ENCODE data around the gene MTMR4.
A peak's percentile ranks its signal among the peaks of the same experiment; 100 is the strongest.
"Not testable (repeated sequence)": the region's sequence is repeated elsewhere in the genome, so short reads cannot be mapped to it uniquely, and the experiment has no call there.

Gene MTMR4

DNA sequence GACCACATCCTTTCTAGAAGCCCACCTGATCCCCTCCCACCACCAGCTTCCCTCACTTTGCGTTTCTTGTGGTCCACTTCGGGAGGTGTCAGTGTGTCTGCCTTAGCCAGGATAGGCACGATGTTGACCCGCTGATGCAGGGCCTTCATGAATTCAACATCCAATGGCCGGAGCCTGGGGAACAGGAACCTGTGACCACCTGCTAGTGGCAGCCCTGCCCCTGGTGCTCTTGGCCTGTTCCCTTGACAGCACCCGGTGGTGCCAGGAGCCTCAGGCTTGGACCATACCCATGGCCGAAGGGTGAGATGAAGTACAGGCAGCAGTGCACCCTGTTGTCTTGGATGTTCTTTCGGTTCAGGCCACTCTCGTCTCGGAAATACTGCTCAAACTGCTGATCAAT lies 7.2 kb upstream of the MTMR4 start:
- no peak for DNase-seq

- no peak for DNase-seq
Observed at GRCh38 chr17:58520843-58521430, 6.5 kb upstream of the MTMR4 start.

DNA sequence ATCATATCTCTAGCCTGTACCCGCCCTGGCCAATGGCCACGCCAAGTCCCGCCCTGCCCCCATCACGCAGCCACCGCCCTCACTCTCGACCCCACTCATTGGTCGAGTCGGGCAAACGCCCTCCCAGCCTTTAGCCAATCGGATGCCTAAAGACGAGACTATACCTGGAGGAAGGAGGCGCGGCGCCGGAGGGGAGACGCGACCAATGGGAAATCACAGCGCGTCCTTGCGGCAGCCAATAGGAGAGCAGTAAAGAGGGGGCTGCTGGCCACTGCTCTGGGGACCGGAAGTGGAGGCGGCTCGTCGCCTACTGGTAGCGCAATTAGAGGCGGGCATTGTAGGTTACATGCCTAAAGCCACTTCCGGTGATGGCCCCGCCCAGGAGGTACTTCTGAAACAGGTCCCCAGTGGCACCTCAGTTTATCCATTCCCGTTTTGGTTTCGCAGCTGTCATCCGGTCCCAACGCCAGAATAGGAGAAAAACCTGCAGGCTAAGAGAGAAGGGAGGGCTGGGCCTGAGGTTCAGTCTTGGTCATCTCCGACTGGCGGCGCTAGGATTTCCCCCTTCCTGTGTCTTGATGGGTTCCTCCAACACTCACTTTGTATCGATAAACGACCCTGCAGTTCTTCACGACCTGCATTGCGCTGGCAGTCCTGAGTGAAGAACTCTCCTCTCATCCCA lies 3.6 kb upstream of the MTMR4 start:
- peak; percentile 100 for DNase-seq

DNA sequence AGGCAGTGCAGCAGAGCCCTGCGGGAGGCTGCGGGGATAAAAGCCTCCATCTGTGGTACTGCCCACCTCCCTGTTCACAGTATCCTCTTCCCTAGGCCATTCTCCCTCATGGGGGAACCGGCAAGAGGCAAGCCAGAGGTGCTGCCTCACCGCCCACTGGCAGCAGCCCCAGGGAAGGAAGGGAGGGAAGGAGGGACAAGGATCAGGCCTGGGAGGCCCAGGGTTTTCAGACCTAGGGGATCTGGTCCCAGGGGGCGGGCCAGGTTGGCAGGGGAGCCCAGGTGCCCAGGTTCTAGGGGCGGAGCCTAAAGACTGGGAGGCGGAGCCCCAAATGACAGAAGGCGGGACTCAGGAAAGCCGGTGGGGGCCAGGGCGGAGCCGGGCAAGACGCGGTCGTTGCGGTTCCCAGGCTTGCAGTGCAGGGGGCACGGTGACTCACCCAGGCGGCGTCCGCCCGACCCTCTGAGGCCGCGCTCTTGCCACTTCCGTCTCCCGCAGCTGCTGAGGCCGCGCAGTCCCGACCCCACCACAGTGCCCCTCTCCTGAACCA lies 3.0 kb upstream of the MTMR4 start:
- no peak for DNase-seq

DNA sequence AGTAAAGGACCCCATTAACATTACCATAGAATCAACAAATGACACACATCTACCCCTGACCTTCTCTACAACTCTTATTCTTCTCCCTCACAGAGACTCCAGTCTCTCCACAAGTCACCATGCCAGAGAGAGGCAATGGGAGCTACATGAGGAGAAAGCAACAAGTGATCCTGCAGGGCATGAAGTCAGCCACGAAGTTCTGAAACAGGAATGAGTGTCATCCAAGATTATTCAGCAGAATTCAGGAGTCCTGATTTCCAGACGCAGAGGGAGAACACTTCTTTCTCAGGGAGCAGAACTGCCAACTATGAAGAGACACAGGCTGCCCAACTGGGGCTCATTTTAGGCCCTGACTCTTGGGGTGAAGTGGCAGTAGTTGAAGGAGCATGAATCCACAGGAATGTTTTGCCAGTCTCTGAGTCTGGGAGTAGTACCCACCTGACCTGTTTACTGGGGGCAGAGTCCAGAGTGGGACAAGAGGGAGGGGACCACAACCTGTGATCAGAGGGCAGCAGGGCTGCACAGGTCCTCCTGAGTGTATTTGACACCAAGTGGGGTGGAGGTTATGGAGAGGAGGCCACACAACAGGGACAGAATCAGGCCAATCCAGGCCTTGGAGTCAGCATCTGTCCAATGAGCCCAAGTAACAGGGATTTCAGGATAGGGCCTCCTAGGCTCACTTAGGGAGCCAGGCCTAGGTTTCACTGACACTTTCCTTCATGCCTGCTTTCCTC lies 2.4 kb upstream of the MTMR4 start:
- DNase-seq = no peak

DNA sequence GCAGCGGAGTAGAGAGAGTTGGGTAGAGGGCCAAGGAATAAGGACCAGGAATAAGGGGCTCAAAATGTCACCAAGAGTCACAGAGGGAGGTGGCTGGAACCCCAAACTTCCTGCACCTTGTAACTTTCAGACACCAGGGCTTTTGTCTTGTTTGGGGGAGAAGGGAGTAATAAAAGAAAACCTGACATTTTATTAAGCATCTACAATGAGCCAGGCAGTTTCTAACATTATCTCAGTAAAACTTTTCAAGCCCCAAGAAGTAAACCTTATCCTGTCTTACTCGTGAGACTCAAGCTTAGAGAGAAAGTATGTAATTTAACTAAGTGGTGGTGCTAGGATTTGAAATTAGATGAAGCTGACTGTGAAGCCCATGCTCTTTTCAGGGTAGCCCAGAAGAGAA lies 848 bp upstream of the MTMR4 start:
- no peak for DNase-seq

DNA sequence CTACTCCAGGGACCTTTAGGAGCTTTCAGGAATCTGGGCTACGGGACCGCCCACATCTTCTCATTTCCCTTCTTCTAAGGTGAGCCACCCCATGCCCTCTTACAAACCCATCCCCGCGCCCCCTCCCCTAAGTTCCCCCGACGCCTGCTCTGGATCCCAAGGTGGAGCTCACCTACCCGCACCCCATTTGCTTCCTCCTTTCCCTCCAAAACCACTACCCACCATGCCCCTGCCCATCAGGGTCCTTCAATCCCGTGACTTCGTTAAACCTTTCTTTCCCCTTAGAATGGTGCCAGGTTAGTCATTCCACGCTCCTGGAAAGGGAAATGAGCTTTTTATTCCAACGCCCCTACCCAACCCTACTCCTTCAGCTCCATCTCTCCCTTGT lies 326 bp upstream of the MTMR4 start:
- no peak for DNase-seq

- DNase-seq = no peak
Observed at GRCh38 chr17:58513267-58513964, 1.0 kb downstream of the MTMR4 start.

DNA sequence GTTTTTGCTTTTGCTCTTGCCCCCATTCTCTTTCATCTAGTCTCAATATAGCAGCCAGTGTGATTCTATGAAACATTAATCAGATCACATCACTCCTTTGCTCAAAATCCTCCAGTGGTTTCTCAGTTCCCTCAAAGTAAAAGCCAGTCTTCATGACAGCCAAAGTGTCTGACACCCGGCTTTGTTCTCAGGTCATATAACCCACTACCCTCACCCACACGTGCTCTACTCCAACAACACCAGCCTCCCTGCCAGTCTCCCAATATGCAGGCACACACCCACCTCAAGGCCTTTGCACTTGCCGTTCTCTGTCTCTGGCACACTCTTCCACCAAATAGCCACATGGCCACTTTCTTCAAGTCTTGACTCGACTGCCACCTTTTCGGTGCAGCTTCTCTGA lies 4.4 kb downstream of the MTMR4 start:
- no peak for DNase-seq

- no peak for DNase-seq
Observed at GRCh38 chr17:58508341-58509067, 5.9 kb downstream of the MTMR4 start.

DNA sequence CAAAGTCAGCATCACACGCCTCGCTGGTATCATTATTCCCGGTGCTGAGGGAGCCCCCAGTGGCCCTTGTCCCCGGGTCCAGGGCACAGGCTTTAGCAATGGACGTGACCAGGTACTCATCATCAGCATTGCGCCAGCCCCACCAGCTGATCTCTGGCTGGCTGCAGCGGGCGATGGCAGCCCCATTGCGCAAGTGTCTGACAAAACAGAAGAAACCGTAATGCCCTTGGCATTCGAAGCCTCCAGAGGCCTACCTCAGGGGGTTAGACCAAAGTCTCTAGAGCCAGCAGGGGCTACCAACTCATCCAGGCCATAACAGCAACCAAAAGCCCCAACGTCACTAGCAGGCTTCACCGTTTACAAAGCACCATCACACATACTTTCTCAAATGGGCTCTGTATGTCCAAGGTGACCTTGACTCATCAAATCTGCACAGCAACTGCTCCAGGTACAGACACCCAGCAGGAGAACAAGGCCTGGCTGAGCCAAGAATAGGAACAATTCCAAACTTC lies 7.3 kb downstream of the MTMR4 start:
- DNase-seq = no peak

GRCh38 chr17:58506354-58507080 lies 7.9 kb downstream of the MTMR4 start:
- DNase-seq = no peak

DNA sequence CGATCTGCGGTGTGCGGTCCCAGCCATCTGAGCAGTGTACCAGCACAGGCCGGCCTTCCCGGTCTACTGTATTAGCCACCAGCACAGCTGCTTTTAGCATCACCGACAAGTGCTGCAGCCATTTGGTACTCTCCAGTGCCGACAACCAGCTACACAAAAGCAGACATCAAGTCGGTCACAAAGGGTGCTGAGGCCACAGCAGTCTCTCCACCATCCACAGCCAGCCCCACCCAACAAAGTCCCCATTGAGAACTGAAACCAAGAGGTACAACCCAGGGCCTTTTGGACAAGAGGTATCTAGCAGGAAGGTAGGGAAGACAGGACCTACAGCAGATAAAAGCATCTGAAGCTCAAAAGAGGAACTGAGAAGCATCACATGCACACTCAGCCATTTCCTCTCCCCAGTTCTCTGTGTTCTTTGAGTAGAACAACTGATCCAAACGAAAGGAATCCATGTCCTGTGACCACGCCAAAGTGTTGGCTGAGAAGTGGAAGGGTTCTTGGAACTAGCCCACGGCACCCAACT lies 9.5 kb downstream of the MTMR4 start:
- DNase-seq = no peak

DNA sequence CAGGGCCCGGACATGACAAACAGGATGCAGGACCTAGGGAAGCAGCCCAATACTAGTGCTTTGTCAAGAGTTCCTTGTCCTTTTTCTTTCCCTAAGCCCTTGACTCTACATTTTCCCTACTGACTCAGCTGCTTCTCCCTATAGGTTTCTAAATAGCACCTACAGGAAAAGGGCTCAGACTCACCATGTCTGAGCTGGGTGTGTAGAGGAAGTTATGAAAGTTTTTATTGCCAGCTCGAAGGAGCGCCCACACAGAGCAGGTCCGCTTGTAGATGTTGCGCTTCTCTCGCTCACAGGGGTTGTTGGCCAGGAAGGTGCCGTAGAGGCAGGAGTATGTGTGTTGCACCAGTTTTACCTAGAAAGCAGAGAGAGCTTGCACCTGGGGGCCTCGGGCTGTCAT lies 10.6 kb downstream of the MTMR4 start:
- no peak for DNase-seq

DNA sequence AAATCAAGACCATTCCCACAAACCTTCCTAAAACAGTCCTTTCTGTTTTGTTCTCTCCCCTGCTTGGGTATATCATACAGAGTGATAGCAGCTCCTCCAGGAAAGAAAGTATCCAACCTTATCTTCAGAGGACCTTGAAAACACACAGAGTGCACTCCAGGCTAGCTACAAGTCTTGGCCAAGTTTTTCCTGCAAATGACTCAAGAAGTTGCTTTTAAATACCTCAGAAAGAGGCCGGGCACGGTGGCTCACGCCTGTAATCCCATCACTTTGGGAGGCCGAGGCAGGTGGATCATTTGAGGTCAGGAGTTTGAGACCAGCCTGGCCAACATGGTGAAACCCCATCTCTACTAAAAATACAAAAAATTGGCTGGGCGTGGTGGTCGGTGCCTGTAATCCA lies 11.3 kb downstream of the MTMR4 start:
- not testable (repeated sequence) for DNase-seq

DNA sequence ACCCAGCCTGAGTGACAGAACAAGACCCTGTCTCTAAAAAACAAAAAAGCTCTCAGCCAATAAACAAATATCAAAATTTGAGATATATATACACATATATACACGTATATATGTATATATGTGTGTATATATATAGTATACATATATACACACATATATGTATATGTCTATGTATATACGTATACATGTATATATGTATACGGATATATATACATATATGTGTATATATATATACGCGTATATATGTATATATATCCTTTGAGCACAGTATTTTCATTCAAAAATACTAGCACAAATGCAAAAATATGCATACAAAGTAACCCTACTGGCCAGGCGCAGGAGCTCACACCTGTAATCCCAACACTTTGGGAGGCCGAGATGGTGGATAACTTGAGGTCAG lies 13.0 kb downstream of the MTMR4 start:
- DNase-seq = no peak

- no peak for DNase-seq
Observed at GRCh38 chr17:58498177-58498828, 16.1 kb downstream of the MTMR4 start.

GRCh38 chr17:58493506-58493905 lies 20.9 kb downstream of the MTMR4 start:
- DNase-seq = no peak

DNA sequence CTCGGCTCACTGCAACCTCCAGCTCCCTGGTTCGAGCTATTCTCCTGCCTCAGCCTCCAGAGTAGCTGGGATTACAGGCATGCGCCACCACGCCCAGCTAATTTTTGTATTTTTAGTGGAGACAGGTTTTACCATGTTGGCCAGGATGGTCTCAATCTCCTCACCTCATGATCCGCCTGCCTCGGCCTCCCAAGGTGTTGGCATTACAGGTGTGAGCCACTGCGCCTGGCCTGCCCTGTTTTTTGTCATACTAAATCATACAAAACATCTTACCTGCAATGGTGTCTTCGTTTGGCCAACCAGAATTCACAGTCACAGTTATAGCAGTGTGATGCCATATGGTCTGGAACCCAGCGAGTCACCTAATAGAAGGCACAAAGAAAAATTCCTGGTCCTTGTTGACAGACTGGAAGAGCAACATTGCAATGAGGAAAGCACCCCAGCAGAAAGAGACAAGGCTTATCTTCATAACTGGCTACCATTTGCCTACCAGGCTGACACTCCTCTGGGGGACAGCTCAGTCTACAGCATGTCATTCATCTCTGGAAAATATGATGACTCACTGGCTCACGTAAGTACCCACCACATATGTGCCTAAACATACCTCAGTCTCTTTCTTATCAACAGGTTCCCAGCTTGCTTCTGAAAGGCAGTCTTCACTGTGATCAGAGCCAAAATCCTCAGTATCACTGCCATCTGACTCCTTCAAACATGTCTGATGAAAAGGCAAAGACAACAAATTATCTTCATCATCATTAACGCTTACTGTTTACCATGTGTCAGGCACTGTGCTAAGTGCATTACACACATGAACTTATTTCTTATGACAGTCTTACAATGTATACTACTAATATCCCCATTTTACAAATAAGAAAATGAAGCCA lies 22.0 kb downstream of the MTMR4 start:
- peak; percentile 31 for DNase-seq

DNA sequence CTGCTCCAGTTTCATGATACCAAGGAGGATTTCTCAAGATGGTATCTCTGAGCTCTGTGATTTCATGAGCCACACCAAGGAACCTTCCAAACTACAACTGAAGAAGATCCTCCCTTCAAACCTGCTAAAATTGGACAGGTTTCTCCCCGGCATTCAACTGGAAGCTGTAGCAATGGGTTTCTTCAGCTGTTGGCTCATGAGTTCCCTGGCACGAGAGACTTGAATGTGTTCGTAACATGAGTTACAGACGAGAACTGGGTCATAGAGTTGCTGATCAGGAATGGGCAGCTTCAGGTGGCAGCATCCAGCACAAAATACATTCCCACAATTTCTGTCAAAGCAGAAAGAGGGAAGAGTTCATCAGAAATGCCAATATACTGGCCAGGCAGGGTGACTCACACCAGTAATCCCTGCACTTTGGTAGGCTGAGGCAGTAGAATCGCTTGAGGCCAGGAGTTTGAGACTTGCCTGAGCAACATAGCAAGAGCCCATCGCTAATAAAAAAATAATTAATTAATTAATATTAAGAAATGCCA lies 22.9 kb downstream of the MTMR4 start:
- DNase-seq = no peak

All from stimulated activated CD4-positive, alpha-beta T cell treated with anti-CD3 and anti-CD28 coated beads, Interleukin-1b, Interleukin-23, amount 100 ng/mL, for 48 hours (primary cell).